NT2/D1 (cell line): ENCODE results near the gene CUL9.

Source experiments
- DNase-seq: peaks from one replicate; pipeline ENCODE4 v3.0.0-alpha.2; 2011; ENCODE audit warnings: low read depth, low spot score
- H3K27me3 ChIP-seq: 2 replicates; pipeline ENCODE4 v1.6.0; 2011; ENCODE audit warnings: mild to moderate bottlenecking; ENCODE audit not compliant: insufficient read length, insufficient read depth
- H3K36me3 ChIP-seq: 2 replicates; pipeline ENCODE4 v1.6.1; 2011; ENCODE audit warnings: mild to moderate bottlenecking, low read length, mixed read lengths; ENCODE audit not compliant: insufficient read depth, insufficient read length
- H3K4me1 ChIP-seq: 2 replicates; pipeline ENCODE4 v1.5.1; 2011; ENCODE audit not compliant: insufficient read depth, insufficient read length
- H3K4me3 ChIP-seq: 2 replicates; pipeline ENCODE4 v1.5.1; 2011; ENCODE audit warnings: low read depth; ENCODE audit not compliant: insufficient read length
- H3K9ac ChIP-seq: 2 replicates; pipeline ENCODE4 v1.6.0; 2011; ENCODE audit warnings: low read depth; ENCODE audit not compliant: insufficient read length
- H3K9me3 ChIP-seq: 2 replicates; pipeline ENCODE4 v1.5.1; 2011; ENCODE audit warnings: mild to moderate bottlenecking, low read length; ENCODE audit not compliant: insufficient read depth
- SUZ12 ChIP-seq: IDR thresholded peaks from 2 replicates; pipeline ENCODE4 v1.6.1; 2011; ENCODE audit not compliant: insufficient read length, insufficient read depth; ENCODE audit errors: extremely low read depth
- YY1 ChIP-seq: IDR thresholded peaks from 2 replicates; pipeline ENCODE4 v1.6.1; 2011; ENCODE audit not compliant: insufficient read length, insufficient read depth
- ZNF274 ChIP-seq: IDR thresholded peaks from 2 replicates; pipeline ENCODE4 v1.6.1; 2011; ENCODE audit warnings: mild to moderate bottlenecking, low read depth, low read length

CUL9 gene

GRCh38 chr6:43183441-43183840, 1.4 kb downstream of the CUL9 start:
- DNase-seq, result no peak
- Histone ChIP-seq H3K4me3 (no peak overlapping the region), H3K9ac (no peak overlapping the region), H3K9me3 (no peaks in the 10 kb centered on the region), H3K4me1 (peaks cover 3% of the 10 kb centered on the region), H3K36me3 (peaks cover 44% of the 10 kb centered on the region), H3K27me3 (no peaks in the 10 kb centered on the region)
- TF ChIP-seq SUZ12, result no peak
- TF ChIP-seq YY1, result no peak
- TF ChIP-seq ZNF274, result no peak

- DNase-seq, result no peak
- TF ChIP-seq YY1 (no peak), ZNF274 (no peak), SUZ12 (no peak)
- H3K36me3 ChIP-seq, result peaks cover 34% of the 10 kb centered on the region
- H3K9me3 ChIP-seq, result no peaks in the 10 kb centered on the region
- no peak overlapping the region for H3K4me3 ChIP-seq
- H3K9ac ChIP-seq, result no peak overlapping the region
- H3K4me1 ChIP-seq, result peaks cover 3% of the 10 kb centered on the region
- H3K27me3 ChIP-seq, result no peaks in the 10 kb centered on the region
Observed at GRCh38 chr6:43184268-43184985, 2.4 kb downstream of the CUL9 start.

- H3K9ac ChIP-seq, result no peak overlapping the region
- TF ChIP-seq YY1, result no peak
- TF ChIP-seq ZNF274, result no peak
- no peak for TF ChIP-seq SUZ12
- no peaks in the 10 kb centered on the region for H3K9me3 ChIP-seq
- H3K4me1 ChIP-seq, result peaks cover 3% of the 10 kb centered on the region
- peaks cover 31% of the 10 kb centered on the region for H3K36me3 ChIP-seq
- H3K4me3 ChIP-seq, result no peak overlapping the region
- H3K27me3 ChIP-seq, result no peaks in the 10 kb centered on the region
- no peak for DNase-seq
Observed at GRCh38 chr6:43185391-43185985, 3.5 kb downstream of the CUL9 start.

GRCh38 chr6:43186019-43186418, 4.0 kb downstream of the CUL9 start:
- no peak for DNase-seq
- Histone ChIP-seq H3K36me3 (peaks cover 26% of the 10 kb centered on the region), H3K9ac (no peak overlapping the region), H3K9me3 (no peaks in the 10 kb centered on the region), H3K4me1 (no peaks in the 10 kb centered on the region), H3K4me3 (no peak overlapping the region), H3K27me3 (no peaks in the 10 kb centered on the region)
- TF ChIP-seq YY1 (no peak), ZNF274 (no peak), SUZ12 (no peak)

DNA sequence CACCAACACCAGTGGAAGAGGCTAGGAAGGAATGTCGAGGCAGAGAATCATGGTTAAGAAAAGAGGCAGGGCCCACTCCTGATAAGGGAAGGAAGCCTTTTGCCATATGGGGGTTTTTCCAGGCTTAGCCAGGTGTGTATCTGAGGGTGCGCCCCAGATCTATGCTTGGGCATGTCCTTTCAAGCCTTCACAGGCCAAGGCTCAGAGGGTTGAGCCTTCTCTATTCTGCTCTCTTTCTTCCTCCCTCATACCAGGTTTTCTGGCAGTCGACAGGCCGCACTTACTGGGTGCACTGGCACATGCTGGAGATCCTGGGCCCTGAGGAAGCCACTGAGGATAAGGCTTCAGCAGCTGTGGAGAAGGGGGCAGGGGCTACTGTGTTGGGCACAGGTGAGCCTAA, 4.7 kb downstream of the CUL9 start:
- Histone ChIP-seq H3K9ac (no peak overlapping the region), H3K27me3 (no peaks in the 10 kb centered on the region), H3K4me1 (no peaks in the 10 kb centered on the region), H3K4me3 (no peak overlapping the region), H3K9me3 (no peaks in the 10 kb centered on the region), H3K36me3 (peaks cover 23% of the 10 kb centered on the region)
- TF ChIP-seq SUZ12 (no peak), ZNF274 (no peak), YY1 (no peak)
- DNase-seq, result no peak

- TF ChIP-seq YY1 (no peak), SUZ12 (no peak), ZNF274 (no peak)
- H3K9ac ChIP-seq, result no peak overlapping the region
- H3K4me1 ChIP-seq, result no peaks in the 10 kb centered on the region
- H3K36me3 ChIP-seq, result peaks cover 23% of the 10 kb centered on the region
- H3K27me3 ChIP-seq, result no peaks in the 10 kb centered on the region
- no peak overlapping the region for H3K4me3 ChIP-seq
- H3K9me3 ChIP-seq, result no peaks in the 10 kb centered on the region
- DNase-seq, result no peak
Observed at GRCh38 chr6:43187821-43188220, 5.8 kb downstream of the CUL9 start.

DNA sequence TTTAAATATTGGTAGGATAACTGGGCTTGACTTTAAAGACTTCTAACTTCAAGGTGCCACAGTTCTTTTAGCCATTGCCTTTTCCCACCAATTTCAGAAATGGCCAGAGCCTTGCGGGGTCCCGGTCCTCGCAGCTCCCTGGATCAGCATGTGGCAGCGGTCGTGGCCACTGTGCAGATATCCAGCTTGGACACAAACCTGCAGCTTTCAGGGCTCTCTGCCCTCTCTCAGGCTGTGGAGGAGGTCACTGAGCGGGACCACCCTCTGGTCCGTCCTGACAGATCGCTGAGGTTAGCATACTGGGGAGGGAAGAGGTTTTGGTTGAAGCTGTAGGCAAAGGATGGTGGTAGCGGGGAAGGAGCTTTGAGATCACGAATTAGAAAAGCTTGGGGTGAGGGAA, 6.4 kb downstream of the CUL9 start:
- DNase-seq, result no peak
- H3K9me3 ChIP-seq, result no peaks in the 10 kb centered on the region
- no peak overlapping the region for H3K9ac ChIP-seq
- no peaks in the 10 kb centered on the region for H3K4me1 ChIP-seq
- H3K4me3 ChIP-seq, result no peak overlapping the region
- no peaks in the 10 kb centered on the region for H3K27me3 ChIP-seq
- TF ChIP-seq SUZ12, result no peak
- no peak for TF ChIP-seq ZNF274
- peaks cover 26% of the 10 kb centered on the region for H3K36me3 ChIP-seq
